WI38 (cell line): ENCODE data around the gene RNF217.

ENCODE experiments used
- H3K4me3 ChIP-seq: 2 replicates; pipeline ENCODE4 v1.5.1; 2011; ENCODE audit warnings: low read depth, mild to moderate bottlenecking, control low read depth, low read length
- CTCF ChIP-seq: IDR thresholded peaks from 2 replicates; pipeline ENCODE4 v1.5.1; 2012; ENCODE audit warnings: low read depth, mild to moderate bottlenecking, control low read depth, low read length

Gene RNF217

GRCh38 chr6:125018136-125018535 lies 55.9 kb downstream of the RNF217 start:
- H3K4me3 ChIP-seq = no peak overlapping the region
- TF ChIP-seq CTCF = no peak

GRCh38 chr6:125019281-125019680 lies 57.0 kb downstream of the RNF217 start:
- no peak overlapping the region for H3K4me3 ChIP-seq
- TF ChIP-seq CTCF = no peak

GRCh38 chr6:125019918-125020317 lies 57.7 kb downstream of the RNF217 start:
- no peak overlapping the region for H3K4me3 ChIP-seq
- no peak for TF ChIP-seq CTCF

GRCh38 chr6:125020385-125020784 lies 58.1 kb downstream of the RNF217 start:
- TF ChIP-seq CTCF = no peak
- no peak overlapping the region for H3K4me3 ChIP-seq

- TF ChIP-seq CTCF = no peak
- no peak overlapping the region for H3K4me3 ChIP-seq
Observed at GRCh38 chr6:125022391-125022989, 60.3 kb downstream of the RNF217 start.

- no peak overlapping the region for H3K4me3 ChIP-seq
- no peak for TF ChIP-seq CTCF
Observed at GRCh38 chr6:125025164-125025854, 63.1 kb downstream of the RNF217 start.

- no peak for TF ChIP-seq CTCF
Observed at GRCh38 chr6:125027287-125027686, 65.0 kb downstream of the RNF217 start.

More at GRCh38 chr6:125027287-125027686, 65.0 kb downstream of the RNF217 start:
- H3K4me3 ChIP-seq = no peak overlapping the region
